Stimulated activated CD4-positive, alpha-beta T cell treated with anti-CD3 and anti-CD28 coated beads, Interleukin-2, amount 100 ng/mL, for 24 hours (primary cell): Measurements from ENCODE around the gene RACGAP1.

Source experiments
- DNase-seq, 2 donors: peaks; one replicate each; pipeline ENCODE4 v3.0.0-alpha.2; 2020

Gene RACGAP1

DNA sequence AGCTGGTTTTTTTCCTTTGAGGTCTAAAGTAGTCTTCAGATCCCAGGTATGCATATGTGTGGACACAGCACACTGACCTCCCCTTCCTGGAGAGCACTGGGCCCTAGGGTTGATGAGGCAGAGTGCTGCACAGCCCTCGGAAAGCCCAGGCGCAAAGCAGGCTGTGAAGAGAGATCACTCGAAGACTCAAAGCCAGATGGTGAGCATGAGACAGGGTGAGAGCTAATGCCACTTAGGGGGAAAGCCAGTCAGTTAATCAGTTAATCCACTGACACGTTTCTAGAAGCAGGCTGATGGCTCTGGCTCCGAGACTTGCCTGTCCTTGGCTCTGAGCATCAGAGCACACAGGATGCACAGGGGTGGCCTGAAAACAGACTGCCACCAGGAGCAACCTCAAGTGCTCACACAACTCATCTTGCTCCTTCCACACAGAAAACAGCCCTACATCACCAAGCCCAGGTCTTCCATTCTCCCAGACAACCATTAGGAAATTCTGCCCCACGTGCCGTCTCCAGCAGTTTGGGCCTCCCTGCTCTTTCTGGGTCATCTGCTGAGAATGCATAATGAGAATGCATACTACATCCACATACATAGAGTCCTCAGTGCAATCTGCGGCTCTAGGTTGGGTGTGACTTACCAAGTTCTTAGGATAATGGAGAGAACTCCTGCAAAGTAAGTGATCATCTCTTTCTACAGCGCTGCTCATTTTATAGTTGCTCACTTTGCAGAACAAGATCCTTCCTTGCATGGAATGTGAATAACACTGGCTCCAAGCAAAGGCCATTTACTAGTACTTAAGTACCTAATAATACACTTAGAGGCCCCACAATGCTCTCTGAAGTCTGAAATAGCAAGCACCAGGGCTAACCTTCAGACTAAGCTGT, 40.6 kb downstream of the RACGAP1 start:
- no peak for DNase-seq

DNA sequence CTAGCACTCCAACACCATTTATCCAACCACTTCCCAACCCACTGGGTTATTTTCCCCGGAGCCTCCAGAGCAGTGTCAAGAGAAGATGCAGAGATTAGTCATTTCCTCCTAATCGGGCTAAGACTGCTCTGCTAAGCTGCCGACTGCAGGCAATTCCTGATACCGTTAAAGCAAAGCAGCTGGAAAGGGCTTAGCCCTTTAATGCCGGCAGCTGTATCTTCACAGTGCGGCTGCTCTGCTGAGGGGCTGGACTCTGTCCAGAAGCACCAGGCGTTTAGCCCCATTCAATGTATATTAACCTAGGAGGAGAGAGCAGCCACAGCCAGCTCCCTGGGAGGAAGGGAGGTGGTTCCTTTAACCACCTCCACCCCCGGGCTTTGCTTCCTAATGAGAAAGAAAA, 41.4 kb downstream of the RACGAP1 start:
- no peak for DNase-seq

DNA sequence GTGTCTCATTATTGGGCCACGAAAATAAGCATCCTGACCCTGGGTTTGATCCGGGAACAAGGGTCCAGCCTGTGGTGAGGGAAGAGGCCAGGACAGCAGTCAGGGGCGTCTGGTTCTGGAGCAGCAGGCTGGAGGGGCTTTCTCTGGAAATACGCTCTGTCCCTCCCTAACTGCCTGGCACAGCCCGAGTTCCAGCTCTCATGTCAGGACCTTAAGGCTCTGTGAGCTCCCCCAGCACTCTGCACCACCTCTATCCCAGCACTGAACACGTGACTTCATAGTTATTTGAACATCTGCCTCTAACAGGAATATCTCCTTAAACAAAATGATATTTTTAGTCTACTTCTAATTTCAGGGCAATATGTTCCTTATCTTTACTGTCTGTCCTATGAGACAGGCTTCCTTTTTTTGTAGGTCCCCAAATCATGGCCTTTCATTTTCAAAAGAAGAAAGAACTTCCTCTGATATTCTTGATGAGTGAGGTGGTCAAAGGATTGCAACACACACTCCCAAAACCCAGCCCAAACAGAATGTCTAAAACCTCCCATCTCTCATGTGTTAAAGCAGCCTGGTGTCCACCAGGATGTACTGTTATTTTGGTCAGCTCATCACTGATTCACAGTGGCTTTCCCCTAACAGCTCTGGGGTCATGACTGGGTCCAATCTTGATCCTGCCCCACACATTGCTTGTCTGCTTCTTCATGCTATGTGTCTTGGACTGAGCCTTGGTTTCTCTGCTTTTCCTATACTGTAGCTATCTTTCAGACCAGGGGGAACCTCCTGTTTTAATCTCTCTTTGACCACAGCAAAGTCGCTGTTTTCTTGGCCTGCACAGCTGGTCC, 42.8 kb downstream of the RACGAP1 start:
- no peak for DNase-seq

DNA sequence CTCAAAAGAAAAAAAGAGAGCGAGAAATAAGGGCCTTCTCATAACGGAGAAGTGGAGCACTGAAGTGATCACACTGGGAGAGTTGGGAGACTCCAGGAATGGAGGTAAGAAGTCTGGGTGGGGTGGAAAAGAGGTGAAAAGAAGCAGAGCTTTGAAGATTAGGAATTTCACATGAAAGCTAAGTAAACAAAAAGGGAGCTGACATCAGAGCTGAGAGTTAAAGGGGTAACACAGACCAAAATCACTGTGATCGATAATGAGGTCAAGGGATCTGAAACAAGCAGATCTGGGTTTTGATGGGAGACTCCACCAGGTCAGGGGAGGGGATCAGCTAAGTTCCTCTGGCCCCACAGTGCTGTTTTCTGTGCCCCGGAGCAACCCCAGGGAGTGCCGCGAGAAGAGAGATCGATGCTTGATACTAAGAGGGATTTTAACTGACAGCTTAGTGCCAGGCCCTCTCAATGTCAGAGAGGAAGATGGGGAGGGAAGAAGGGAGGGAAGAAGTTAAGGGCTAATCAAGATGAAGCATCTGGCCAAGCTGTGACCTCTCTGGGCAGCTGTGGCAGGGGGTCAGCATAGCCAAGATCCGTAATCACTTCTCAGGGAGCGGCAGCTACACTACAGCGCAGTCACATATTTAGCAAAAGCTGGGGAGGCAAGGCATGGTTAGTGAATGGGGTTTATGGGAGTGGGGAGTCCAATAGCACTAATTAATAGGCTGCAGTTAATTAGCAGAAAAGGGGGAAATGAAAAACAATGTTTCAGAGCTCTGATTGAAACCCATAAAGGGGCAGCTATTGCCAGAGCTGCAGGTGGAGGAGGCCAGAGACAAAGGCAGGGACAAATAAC, 44.6 kb downstream of the RACGAP1 start:
- DNase-seq: no peak

DNA sequence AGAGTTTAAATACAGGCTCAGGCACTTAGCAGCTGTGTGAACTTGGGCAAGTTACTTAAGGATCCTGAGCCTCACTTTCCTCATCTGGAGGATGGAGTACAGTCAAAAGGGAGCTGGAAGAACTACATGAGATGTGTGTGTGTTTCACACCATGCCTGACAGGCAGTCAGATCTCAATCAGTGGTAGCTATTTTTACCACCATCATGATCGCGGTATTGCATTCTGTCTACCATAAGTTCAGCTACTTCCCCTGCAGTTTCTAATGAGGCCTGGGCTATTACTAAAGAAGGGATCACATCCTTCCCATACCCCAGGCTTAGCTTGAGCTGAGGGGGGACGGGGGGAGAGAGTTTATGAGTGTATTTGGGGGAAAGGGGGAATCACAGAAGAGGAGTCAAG, 45.5 kb downstream of the RACGAP1 start:
- DNase-seq: no peak

DNA sequence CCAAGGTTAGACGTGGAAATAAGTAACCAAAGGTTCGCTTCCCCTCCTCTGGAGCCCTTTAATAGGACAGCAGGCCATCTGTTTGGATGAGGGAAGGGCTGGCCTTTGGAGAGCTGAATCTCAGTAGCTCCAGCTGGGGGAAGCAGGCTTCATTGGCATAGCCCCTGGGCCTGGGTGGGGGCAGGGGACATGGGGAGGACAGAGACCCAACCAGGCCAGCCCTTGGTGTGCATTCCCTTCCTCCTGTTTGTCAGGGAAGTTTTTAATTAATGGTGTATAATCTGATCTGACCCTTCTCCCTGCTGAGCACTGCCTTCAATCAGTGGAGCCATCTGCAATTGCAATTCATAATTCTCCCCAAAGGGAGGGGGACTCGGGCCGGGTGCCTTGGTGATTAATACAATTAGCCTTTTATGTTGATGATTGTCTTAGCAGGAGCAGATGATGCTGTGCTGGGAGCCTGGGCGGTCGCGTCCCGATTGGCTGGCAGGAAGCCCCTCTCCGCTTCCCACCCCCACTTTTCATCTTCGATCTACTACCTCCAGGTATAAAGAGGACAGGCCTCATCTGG, 46.2 kb downstream of the RACGAP1 start:
- DNase-seq: no peak

GRCh38 chr12:49978125-49978524, 47.2 kb downstream of the RACGAP1 start:
- no peak for DNase-seq

- DNase-seq: no peak
These were observed 48.7 kb downstream of the RACGAP1 start for GRCh38 chr12:49976557-49976956.

GRCh38 chr12:49975318-49975761, 50.0 kb downstream of the RACGAP1 start:
- no peak for DNase-seq

GRCh38 chr12:49974677-49975317, 50.5 kb downstream of the RACGAP1 start:
- no peak for DNase-seq

DNA sequence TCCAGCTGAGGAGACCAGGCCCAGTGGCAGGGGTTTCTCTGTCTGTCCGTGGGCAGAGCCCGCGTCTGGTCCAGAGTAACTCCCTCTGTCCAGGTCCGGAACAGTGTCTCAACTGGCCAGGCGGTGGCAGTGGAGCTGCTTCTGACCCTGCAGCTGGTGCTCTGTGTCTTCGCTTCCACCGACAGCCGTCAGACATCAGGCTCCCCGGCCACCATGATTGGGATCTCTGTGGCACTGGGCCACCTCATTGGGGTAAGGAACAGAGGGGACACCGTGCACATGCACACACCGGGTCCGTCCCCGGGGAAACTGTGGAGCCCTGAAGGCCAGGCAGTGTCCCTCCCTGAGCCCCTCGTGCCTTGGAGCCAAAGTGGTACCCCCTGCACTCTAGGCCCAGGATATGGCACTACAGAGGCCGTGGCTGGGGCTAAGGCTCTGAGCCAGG, 51.0 kb downstream of the RACGAP1 start:
- DNase-seq: no peak

DNA sequence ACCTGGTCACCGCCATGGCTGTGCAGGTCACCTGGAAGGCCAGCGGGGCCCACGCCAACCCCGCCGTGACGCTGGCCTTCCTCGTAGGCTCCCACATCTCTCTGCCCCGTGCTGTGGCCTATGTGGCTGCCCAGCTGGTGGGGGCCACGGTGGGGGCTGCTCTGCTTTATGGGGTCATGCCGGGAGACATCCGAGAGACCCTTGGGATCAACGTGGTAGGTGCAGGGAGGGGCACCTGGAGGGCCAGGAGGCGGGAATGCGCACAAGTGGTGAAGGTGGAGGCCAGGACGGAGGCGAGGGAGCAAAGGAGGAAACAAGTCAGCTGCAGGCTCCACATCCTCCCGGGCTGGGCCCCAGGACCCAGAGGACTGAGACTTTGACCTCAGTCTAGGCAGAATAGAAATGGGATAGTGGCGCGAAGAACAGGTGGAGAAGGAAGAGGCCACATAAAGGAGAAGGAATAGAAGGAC, 51.9 kb downstream of the RACGAP1 start:
- DNase-seq: no peak

GRCh38 chr12:49972641-49973360, 52.5 kb downstream of the RACGAP1 start, which contains the start of gene AQP6:
AQP6 (plus strand) TSS chr12:49972947; CDS start chr12:49973174, 227 bp downstream.
- no peak for DNase-seq

DNA sequence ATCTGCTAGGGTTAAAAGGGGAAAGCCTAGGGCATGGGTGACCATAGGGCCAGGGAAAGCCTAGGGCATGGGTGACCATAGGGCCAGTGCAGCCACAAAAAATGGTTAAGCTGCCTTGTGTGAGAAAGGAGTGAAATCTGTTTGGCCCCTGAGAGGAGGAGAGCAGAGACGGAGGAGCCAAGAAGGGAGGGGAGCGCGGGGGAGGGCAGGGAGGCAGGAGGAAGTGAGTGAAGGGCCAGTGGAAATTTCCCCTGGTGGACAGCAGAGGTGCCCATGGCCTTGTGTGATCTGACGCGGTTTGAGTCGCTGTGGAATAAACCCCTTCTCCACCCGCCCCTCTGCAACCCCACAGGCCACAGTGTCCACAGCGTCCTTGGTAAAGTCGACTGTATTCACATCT, 53.2 kb downstream of the RACGAP1 start:
- no peak for DNase-seq

GRCh38 chr12:49971141-49971540, 54.2 kb downstream of the RACGAP1 start:
- no peak for DNase-seq

DNA sequence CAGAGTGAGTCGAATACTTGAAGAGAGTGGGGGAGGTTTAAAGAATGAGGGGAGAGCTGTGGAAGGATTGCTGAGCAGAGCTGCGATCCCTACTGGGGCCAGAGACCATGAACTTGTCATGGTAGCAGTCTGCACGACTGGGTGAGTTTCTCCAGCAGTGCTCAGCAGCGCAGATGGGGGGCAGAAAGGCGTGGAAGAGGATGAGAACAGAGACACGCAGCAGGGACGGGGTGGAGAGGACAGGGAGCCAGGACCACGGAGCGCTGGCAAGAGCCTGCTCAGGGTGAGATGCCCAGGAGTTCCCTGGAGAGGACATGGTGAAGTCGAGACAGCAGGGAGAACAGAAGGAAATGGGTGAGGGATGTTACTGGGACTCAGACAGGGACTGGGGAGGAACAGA, 54.6 kb downstream of the RACGAP1 start:
- no peak for DNase-seq

GRCh38 chr12:49969651-49970429, 55.5 kb downstream of the RACGAP1 start:
- DNase-seq: no peak

GRCh38 chr12:49969027-49969426, 56.3 kb downstream of the RACGAP1 start:
- no peak for DNase-seq

GRCh38 chr12:49968471-49968870, 56.8 kb downstream of the RACGAP1 start:
- DNase-seq: no peak

GRCh38 chr12:49967777-49968250, 57.5 kb downstream of the RACGAP1 start:
- DNase-seq: no peak
